Progenitor cell of endocrine pancreas (in vitro differentiated cells): ENCODE results near the gene MOCS2. TPM values are rescaled to one million over a fixed set of nuclear protein-coding genes. Genes with fewer than 3 reads are reported as not detected.

ENCODE experiments used
- DNase-seq: peaks from one replicate; pipeline ENCODE4 v3.0.0; 2021; ENCODE audit warnings: low spot score; ENCODE audit not compliant: unreplicated experiment
- H3K27ac Mint-ChIP-seq: 2 replicates; pipeline ENCODE4 v1.8.0; 2021; ENCODE audit warnings: mild to moderate bottlenecking, moderate library complexity, mixed read lengths
- H3K27me3 Mint-ChIP-seq: 2 replicates; pipeline ENCODE4 v1.8.0; 2021; ENCODE audit warnings: mixed read lengths
- H3K36me3 Mint-ChIP-seq: 2 replicates; pipeline ENCODE4 v1.8.0; 2022; ENCODE audit warnings: mixed read lengths; ENCODE audit not compliant: insufficient read depth
- H3K4me1 Mint-ChIP-seq: 2 replicates; pipeline ENCODE4 v1.8.0; 2021; ENCODE audit warnings: low read depth, mixed read lengths
- H3K4me3 Mint-ChIP-seq: 2 replicates; pipeline ENCODE4 v1.8.0; 2021; ENCODE audit warnings: low read depth, mild to moderate bottlenecking, moderate library complexity, mixed read lengths
- H3K9me3 Mint-ChIP-seq: 2 replicates; pipeline ENCODE4 v1.8.0; 2021; ENCODE audit warnings: low read depth, mixed read lengths
- CTCF ChIP-seq: fragments of 200-600 bp; sonication (generic); IDR thresholded peaks from one replicate; pipeline ENCODE4 v1.5.0; 2021; ENCODE audit warnings: antibody characterized with exemption, mild to moderate bottlenecking; ENCODE audit not compliant: unreplicated experiment
- total RNA-seq: library from RNA; stranded (reverse); gene quantifications from 2 replicates; pipeline ENCODE4 v1.2.1, GENCODE V29; 2021

MOCS2 gene
- total RNA-seq, 1 donor from 2014 or later = 26.2 TPM

- no peak overlapping the region for H3K4me3 Mint-ChIP-seq
- no peak for TF ChIP-seq CTCF
- no peaks in the 10 kb centered on the region for H3K9me3 Mint-ChIP-seq
- H3K4me1 Mint-ChIP-seq = no peaks in the 10 kb centered on the region
- H3K27ac Mint-ChIP-seq = no peak overlapping the region
- H3K27me3 Mint-ChIP-seq = no peaks in the 10 kb centered on the region
- DNase-seq = no peak
- H3K36me3 Mint-ChIP-seq = no peaks in the 10 kb centered on the region
Measured at GRCh38 chr5:53071298-53071697, 38.3 kb downstream of the MOCS2 start.

GRCh38 chr5:53069626-53070025 is 39.9 kb downstream of the MOCS2 start:
- Mint-ChIP-seq H3K36me3 (no peaks in the 10 kb centered on the region), H3K4me1 (no peaks in the 10 kb centered on the region), H3K27me3 (no peaks in the 10 kb centered on the region), H3K4me3 (no peak overlapping the region), H3K9me3 (no peaks in the 10 kb centered on the region), H3K27ac (no peak overlapping the region)
- no peak for DNase-seq
- TF ChIP-seq CTCF = no peak

GRCh38 chr5:53068291-53068836 is 41.2 kb downstream of the MOCS2 start:
- no peak for DNase-seq
- Mint-ChIP-seq H3K4me3 (no peak overlapping the region), H3K9me3 (no peaks in the 10 kb centered on the region), H3K27ac (no peak overlapping the region), H3K4me1 (no peaks in the 10 kb centered on the region), H3K27me3 (no peaks in the 10 kb centered on the region), H3K36me3 (no peaks in the 10 kb centered on the region)
- no peak for TF ChIP-seq CTCF

GRCh38 chr5:53067641-53068040 is 41.9 kb downstream of the MOCS2 start:
- Mint-ChIP-seq H3K36me3 (no peaks in the 10 kb centered on the region), H3K4me1 (no peaks in the 10 kb centered on the region), H3K4me3 (no peak overlapping the region), H3K27me3 (no peaks in the 10 kb centered on the region), H3K27ac (no peak overlapping the region), H3K9me3 (no peaks in the 10 kb centered on the region)
- no peak for DNase-seq
- no peak for TF ChIP-seq CTCF

GRCh38 chr5:53066088-53066487 is 43.5 kb downstream of the MOCS2 start:
- Mint-ChIP-seq H3K36me3 (no peaks in the 10 kb centered on the region), H3K4me3 (no peak overlapping the region), H3K27me3 (no peaks in the 10 kb centered on the region), H3K27ac (no peak overlapping the region), H3K9me3 (no peaks in the 10 kb centered on the region), H3K4me1 (no peaks in the 10 kb centered on the region)
- no peak for TF ChIP-seq CTCF
- no peak for DNase-seq
